ENCODE data around the gene C19orf81.

Gene C19orf81

DNA sequence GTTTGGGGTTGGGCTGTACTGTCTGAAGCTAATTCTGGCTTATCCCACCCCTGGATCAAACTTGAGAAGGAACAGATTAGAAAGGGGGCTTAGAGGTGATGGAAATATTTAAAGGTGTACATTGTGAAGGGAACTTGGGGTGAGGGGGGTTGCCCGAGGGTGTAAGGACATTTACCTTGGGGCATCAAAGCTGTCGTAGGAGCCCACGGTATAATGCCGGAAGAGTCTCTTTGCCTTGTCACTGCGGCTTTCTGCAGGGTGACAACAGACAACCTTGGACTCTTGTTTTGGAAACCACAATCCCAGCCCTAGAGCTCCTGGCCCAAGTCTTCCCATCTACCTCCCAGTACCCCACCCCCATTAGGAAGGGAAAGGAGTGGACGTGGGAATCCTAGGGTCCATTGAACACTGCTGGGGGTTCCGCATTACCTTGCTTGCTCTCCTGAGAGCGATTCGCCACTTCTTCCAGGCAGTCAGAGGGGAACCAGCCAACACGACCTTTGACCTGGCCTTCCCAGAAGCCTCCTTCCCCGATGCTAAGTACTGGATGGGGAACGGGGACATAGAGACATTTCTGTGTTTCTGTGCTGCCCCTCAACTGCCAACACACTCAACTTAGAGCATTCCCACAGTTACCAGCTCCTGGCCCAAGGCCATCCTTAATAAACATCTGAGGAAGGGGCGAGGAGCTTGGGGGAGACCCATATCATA is 48.3 kb downstream of the C19orf81 start:
- no peak overlapping the region for H3K9ac ChIP-seq
- H4K20me1 ChIP-seq (ENCODE audit: insufficient read depth): no peaks in the 10 kb centered on the region
- H2AFZ ChIP-seq (ENCODE audit: low read depth): no peak overlapping the region
- TF ChIP-seq, protein P1, sequence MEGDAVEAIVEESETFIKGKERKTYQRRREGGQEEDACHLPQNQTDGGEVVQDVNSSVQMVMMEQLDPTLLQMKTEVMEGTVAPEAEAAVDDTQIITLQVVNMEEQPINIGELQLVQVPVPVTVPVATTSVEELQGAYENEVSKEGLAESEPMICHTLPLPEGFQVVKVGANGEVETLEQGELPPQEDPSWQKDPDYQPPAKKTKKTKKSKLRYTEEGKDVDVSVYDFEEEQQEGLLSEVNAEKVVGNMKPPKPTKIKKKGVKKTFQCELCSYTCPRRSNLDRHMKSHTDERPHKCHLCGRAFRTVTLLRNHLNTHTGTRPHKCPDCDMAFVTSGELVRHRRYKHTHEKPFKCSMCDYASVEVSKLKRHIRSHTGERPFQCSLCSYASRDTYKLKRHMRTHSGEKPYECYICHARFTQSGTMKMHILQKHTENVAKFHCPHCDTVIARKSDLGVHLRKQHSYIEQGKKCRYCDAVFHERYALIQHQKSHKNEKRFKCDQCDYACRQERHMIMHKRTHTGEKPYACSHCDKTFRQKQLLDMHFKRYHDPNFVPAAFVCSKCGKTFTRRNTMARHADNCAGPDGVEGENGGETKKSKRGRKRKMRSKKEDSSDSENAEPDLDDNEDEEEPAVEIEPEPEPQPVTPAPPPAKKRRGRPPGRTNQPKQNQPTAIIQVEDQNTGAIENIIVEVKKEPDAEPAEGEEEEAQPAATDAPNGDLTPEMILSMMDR (conservative IDR thresholded peaks at IDR 0.05; ENCODE audit: low read depth, low read length): no peak
- no peaks in the 10 kb centered on the region for H3K27me3 ChIP-seq (ENCODE audit: insufficient read depth, low read depth)
- no peak overlapping the region for H3K4me3 ChIP-seq (IDR thresholded peaks at IDR 0.05; ENCODE audit: insufficient read depth, low read depth, low read length)
- H3K79me2 ChIP-seq (ENCODE audit: insufficient read depth, low read depth): no peaks in the 10 kb centered on the region
- no peak overlapping the region for H3K27ac ChIP-seq
- no peaks in the 10 kb centered on the region for H3K4me1 ChIP-seq (ENCODE audit: low read depth, poor library complexity, severe bottlenecking)
- H3K36me3 ChIP-seq (ENCODE audit: insufficient read depth): no peaks in the 10 kb centered on the region
- no peak overlapping the region for H3K4me2 ChIP-seq

DNA sequence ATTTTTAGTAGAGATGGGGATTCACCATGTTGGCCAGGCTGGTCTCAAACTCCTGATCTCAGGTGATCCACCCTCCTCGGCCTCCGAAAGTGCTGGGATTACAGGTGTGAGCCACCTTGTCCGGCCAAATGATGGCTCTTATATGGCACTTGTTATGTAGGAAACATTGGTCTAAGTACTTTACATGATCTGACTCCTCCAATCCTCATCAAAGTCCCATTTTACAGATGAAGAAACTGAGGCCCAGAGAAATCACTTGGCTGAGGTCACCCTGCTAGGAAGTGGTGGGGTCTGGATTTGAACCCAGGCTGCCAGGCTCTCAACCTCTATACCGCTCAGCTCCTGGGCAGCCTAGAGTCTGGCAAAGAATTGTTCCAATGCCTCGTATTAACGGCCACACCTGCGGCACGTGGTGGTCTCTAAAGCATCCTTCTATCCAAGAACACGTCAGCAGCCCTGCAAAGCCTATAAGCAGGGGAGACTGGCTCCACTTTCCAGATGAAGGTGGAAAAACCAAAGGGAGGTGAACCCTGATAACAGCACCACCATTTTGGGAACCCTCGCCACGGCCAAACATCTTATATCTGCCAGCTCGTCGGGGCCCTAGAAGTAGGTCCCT is 52.2 kb downstream of the C19orf81 start:
- H3K27ac ChIP-seq: no peak overlapping the region
- H2AFZ ChIP-seq (ENCODE audit: low read depth): no peak overlapping the region
- no peaks in the 10 kb centered on the region for H4K20me1 ChIP-seq (ENCODE audit: insufficient read depth)
- TF ChIP-seq, protein P1 (conservative IDR thresholded peaks at IDR 0.05; ENCODE audit: low read depth, low read length): no peak
- H3K79me2 ChIP-seq (ENCODE audit: insufficient read depth, low read depth): no peaks in the 10 kb centered on the region
- H3K4me2 ChIP-seq: no peak overlapping the region
- H3K36me3 ChIP-seq (ENCODE audit: insufficient read depth): no peaks in the 10 kb centered on the region
- peaks cover 5% of the 10 kb centered on the region; the same call in 1 of the 2 replicates for H3K27me3 ChIP-seq (ENCODE audit: insufficient read depth, low read depth)
- no peak overlapping the region for H3K9ac ChIP-seq
- no peaks in the 10 kb centered on the region for H3K4me1 ChIP-seq (ENCODE audit: low read depth, poor library complexity, severe bottlenecking)
- H3K4me3 ChIP-seq (IDR thresholded peaks at IDR 0.05; ENCODE audit: insufficient read depth, low read depth, low read length): no peak overlapping the region

DNA sequence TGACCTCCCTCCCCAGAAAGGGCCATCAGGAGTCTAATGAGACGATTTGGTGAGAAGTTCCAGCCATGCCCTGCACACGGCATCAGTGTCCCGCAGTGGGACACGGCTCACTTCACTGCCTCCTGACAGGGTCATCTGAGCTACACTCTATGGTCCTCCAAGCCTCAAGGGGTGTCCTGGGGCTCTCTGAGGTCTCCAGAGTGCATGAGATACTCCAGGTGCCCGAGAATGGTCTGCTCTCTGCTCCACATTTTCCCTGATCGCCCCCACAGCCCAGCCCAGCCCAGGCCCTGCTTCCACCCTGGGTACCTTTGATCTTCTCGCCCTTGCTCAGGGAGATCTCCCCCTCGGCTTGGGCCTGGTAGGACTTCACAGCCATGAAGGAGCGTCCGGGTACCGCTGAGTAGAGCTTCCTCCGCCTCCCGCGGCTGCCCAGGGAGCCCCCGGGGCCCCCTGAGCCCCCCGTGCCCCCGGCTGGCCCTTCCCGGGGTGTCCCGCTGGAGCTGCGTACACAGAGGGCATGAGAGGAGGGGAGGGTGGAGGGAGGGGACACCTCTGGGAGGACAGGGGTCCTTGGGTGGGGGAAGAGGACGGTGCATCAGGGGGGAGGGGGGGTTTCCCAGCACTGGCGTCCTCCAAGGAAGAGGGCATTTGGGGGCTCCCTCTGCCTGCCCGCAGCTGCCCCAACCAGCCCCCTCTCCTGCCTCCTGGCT is 53.1 kb downstream of the C19orf81 start:
- Histone ChIP-seq H2AFZ (ENCODE audit: low read depth) (no peak overlapping the region), H3K9ac (no peak overlapping the region), H3K4me3 (IDR thresholded peaks at IDR 0.05; ENCODE audit: insufficient read depth, low read depth, low read length) (no peak overlapping the region), H3K27ac (no peak overlapping the region), H4K20me1 (ENCODE audit: insufficient read depth) (no peaks in the 10 kb centered on the region), H3K27me3 (ENCODE audit: insufficient read depth, low read depth) (peaks cover 5% of the 10 kb centered on the region; the same call in 1 of the 2 replicates), H3K4me1 (ENCODE audit: low read depth, poor library complexity, severe bottlenecking) (no peaks in the 10 kb centered on the region), H3K36me3 (ENCODE audit: insufficient read depth) (no peaks in the 10 kb centered on the region), H3K4me2 (no peak overlapping the region), H3K79me2 (ENCODE audit: insufficient read depth, low read depth) (no peaks in the 10 kb centered on the region)
- TF ChIP-seq, protein P1 (conservative IDR thresholded peaks at IDR 0.05; ENCODE audit: low read depth, low read length): no peak

DNA sequence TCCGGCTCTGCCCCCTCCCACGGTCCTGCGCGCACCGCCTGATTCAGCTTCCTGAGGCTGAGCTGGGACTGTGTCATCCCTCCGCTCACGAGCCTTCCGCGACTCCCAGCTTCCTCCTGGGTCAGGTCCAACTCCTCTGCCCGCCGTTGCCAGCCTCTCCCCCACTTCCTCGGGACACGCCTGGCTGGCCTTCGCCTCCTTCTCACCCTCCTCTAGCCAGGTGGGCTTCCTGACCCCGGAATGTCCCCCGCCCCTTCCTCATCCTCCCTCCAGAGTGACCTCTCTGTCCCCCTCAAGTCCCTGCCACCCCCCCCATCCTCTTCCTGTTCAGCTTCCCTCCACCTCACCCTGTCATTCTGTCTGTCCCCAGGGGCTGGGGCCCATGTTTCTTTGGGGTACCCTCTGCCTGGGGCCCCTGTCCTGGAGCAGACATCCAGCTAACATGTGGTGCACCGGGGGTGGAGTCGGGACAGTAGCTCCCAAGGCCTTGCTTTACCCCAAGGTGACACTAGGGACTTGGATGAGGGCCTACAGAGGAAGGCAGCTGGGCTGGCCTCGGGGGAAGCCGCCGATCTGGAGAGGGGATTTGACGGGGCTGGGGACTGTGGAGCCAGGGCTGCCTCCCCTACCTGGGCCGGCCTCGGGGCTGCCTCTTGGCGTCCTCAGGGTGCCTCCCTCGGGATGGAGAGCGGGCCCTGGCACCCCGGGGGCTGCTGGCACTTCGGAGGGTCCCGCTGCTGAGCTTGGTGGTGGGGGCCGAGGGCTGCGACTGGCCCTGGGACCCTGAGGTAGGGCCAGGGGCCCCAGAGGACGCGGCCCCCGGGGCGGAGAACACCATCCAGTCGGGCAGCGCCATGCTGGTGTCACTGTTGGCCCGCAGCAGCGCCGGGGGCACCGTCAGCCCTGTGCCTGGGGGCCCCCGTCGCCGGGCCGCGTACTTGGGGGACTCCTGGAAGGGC is 53.9 kb downstream of the C19orf81 start:
- H3K9ac ChIP-seq: no peak overlapping the region
- H3K27ac ChIP-seq: no peak overlapping the region
- TF ChIP-seq, protein P1 (conservative IDR thresholded peaks at IDR 0.05; ENCODE audit: low read depth, low read length): no peak
- no peaks in the 10 kb centered on the region for H3K4me1 ChIP-seq (ENCODE audit: low read depth, poor library complexity, severe bottlenecking)
- H3K4me2 ChIP-seq: no peak overlapping the region
- H4K20me1 ChIP-seq (ENCODE audit: insufficient read depth): no peaks in the 10 kb centered on the region
- no peaks in the 10 kb centered on the region for H3K79me2 ChIP-seq (ENCODE audit: insufficient read depth, low read depth)
- H2AFZ ChIP-seq (ENCODE audit: low read depth): no peak overlapping the region
- H3K4me3 ChIP-seq (IDR thresholded peaks at IDR 0.05; ENCODE audit: insufficient read depth, low read depth, low read length): no peak overlapping the region
- no peaks in the 10 kb centered on the region for H3K36me3 ChIP-seq (ENCODE audit: insufficient read depth)
- peaks cover 5% of the 10 kb centered on the region; the same call in 1 of the 2 replicates for H3K27me3 ChIP-seq (ENCODE audit: insufficient read depth, low read depth)
